Measurements from ENCODE around the gene TMEM81. TPM values are rescaled to one million over a fixed set of nuclear protein-coding genes. Genes with fewer than 3 reads are reported as not detected.

The TMEM81 gene
- total and polyA plus RNA-seq, 4 experiments from 2014 or later = 1.0 to 8.9 (median 5.2) TPM

- CTCF ChIA-PET (ENCODE audit: partially characterized antibody) = no interaction called here
Observed at GRCh38 chr1:205056188-205056611, 28.1 kb downstream of the TMEM81 start.

GRCh38 chr1:205054013-205054412 is 30.2 kb downstream of the TMEM81 start:
- intact Hi-C loops (cut with micrococcal nuclease) = no loop called here
- H3K27me3 Mint-ChIP-seq = peaks cover 1 to 10% of the 10 kb centered on the region in 2 donors
- POLR2A ChIA-PET (ENCODE audit: partially characterized antibody) = no interaction called here
- no peak overlapping the region for H3K27ac Mint-ChIP-seq
- H3K36me3 Mint-ChIP-seq = no peaks in the 10 kb centered on the region
- H3K9me3 Mint-ChIP-seq = no peaks in the 10 kb centered on the region
- no peaks in the 10 kb centered on the region for H3K9me3 ChIP-seq (ENCODE audit: control insufficient read depth in 1 of 2, low read length in 2 of 2)
- DNase-seq = no peak
- H3K4me3 ChIP-seq (ENCODE audit: low read length in 2 of 2) = no peak overlapping the region
- H3K27me3 ChIP-seq (ENCODE audit: insufficient read depth, low read length) = no peaks in the 10 kb centered on the region
- H3K4me3 Mint-ChIP-seq = no peak overlapping the region
- H3K4me1 Mint-ChIP-seq = no peaks in the 10 kb centered on the region
- CTCF ChIA-PET (ENCODE audit: partially characterized antibody) = no interaction called here
- no peak overlapping the region for H3K27ac ChIP-seq (ENCODE audit: low read depth, low read length)
- H3K36me3 ChIP-seq (ENCODE audit: insufficient read depth, low read length) = no peaks in the 10 kb centered on the region
- H3K4me1 ChIP-seq (ENCODE audit: insufficient read depth, low read length) = no peaks in the 10 kb centered on the region

More at GRCh38 chr1:205056188-205056611, 28.1 kb downstream of the TMEM81 start:
- H3K36me3 ChIP-seq (ENCODE audit: insufficient read depth, low read length) = no peaks in the 10 kb centered on the region
- no peaks in the 10 kb centered on the region for H3K9me3 ChIP-seq (ENCODE audit: control insufficient read depth in 1 of 2, low read length in 2 of 2)
- no peaks in the 10 kb centered on the region for H3K4me1 ChIP-seq (ENCODE audit: insufficient read depth, low read length)
- no peaks in the 10 kb centered on the region for H3K36me3 Mint-ChIP-seq
- no peak overlapping the region for H3K4me3 ChIP-seq (ENCODE audit: low read length in 2 of 2)
- intact Hi-C loops (cut with micrococcal nuclease) = no loop called here
- H3K27me3 Mint-ChIP-seq = peaks cover 1 to 8% of the 10 kb centered on the region in 2 donors
- no peaks in the 10 kb centered on the region for H3K4me1 Mint-ChIP-seq
- no peak overlapping the region for H3K27ac Mint-ChIP-seq
- H3K4me3 Mint-ChIP-seq = no peak overlapping the region
- POLR2A ChIA-PET (ENCODE audit: partially characterized antibody) = no interaction called here
- DNase-seq = no peak
- H3K27me3 ChIP-seq (ENCODE audit: insufficient read depth, low read length) = no peaks in the 10 kb centered on the region
- H3K9me3 Mint-ChIP-seq = no peaks in the 10 kb centered on the region
- H3K27ac ChIP-seq (ENCODE audit: low read depth, low read length) = no peak overlapping the region

DNA sequence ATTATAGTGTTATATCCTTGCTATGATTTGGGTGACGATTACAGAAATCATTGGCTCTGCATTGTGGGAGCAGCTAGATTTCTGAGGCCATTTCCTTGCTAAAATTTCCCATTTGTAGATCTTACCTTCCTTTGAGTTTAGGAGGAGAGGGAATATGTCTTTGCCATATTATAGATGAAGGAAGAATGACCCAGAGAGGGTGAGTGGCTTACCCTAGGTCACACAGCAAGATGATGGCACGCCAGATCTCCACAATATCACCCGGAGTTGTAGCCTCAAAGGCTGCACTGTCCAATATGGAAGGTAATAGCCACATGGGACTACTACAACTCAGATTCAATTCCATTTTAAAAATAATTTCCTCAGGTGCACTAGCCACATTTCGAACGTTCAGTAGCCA is 31.0 kb downstream of the TMEM81 start:
- Histone ChIP-seq H3K27me3 (ENCODE audit: insufficient read depth, low read length) (no peaks in the 10 kb centered on the region), H3K36me3 (ENCODE audit: insufficient read depth, low read length) (no peaks in the 10 kb centered on the region), H3K4me1 (ENCODE audit: insufficient read depth, low read length) (no peaks in the 10 kb centered on the region), H3K9me3 (ENCODE audit: control insufficient read depth in 1 of 2, low read length in 2 of 2) (no peaks in the 10 kb centered on the region), H3K27ac (ENCODE audit: low read depth, low read length) (no peak overlapping the region), H3K4me3 (ENCODE audit: low read length in 2 of 2) (no peak overlapping the region)
- Mint-ChIP-seq H3K4me3 (no peak overlapping the region), H3K9me3 (no peaks in the 10 kb centered on the region), H3K27me3 (peaks cover 1 to 11% of the 10 kb centered on the region in 2 donors), H3K4me1 (no peaks in the 10 kb centered on the region), H3K36me3 (no peaks in the 10 kb centered on the region), H3K27ac (no peak overlapping the region)
- intact Hi-C loops (cut with micrococcal nuclease) = no loop called here
- CTCF ChIA-PET (ENCODE audit: partially characterized antibody) = interaction anchor here (3.1 kb wide), 1 partner anchor 8 kb away, joined by 20 read pairs; no protein-coding TSS in a partner anchor
- POLR2A ChIA-PET (ENCODE audit: partially characterized antibody) = no interaction called here
- DNase-seq = no peak

DNA sequence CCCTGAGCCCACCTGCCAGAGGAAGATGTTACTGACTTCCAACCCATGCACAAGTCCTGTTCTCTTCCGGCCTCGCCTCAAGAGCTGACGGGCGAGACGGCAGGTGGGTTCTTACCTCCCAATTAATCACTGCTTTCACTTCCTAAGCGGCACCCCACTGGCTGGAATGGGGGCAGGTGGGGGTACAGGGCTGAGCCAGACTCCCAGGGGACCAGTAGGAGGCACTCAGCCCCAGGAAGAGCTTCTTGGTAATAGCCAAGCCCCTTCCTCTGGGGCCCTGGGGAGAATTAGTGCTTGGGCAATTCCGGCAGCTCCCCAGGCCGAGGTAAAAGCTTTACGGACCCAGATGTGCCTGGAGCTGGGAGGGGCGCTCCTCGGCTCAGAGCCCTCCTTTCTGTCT is 31.6 kb downstream of the TMEM81 start:
- Mint-ChIP-seq H3K9me3 (no peaks in the 10 kb centered on the region), H3K27me3 (peaks cover 1 to 16% of the 10 kb centered on the region in 2 donors), H3K4me3 (no peak overlapping the region), H3K27ac (no peak overlapping the region), H3K4me1 (no peaks in the 10 kb centered on the region), H3K36me3 (no peaks in the 10 kb centered on the region)
- no peak for DNase-seq
- Histone ChIP-seq H3K27ac (ENCODE audit: low read depth, low read length) (no peak overlapping the region), H3K4me3 (ENCODE audit: low read length in 2 of 2) (no peak overlapping the region), H3K9me3 (ENCODE audit: control insufficient read depth in 1 of 2, low read length in 2 of 2) (no peaks in the 10 kb centered on the region), H3K27me3 (ENCODE audit: insufficient read depth, low read length) (no peaks in the 10 kb centered on the region), H3K4me1 (ENCODE audit: insufficient read depth, low read length) (no peaks in the 10 kb centered on the region), H3K36me3 (ENCODE audit: insufficient read depth, low read length) (no peaks in the 10 kb centered on the region)
- CTCF ChIA-PET (ENCODE audit: partially characterized antibody) = interaction anchor here (1.5 to 3.1 kb wide), 2 partner anchors 9 to 11 kb away, joined by 4 to 20 read pairs; no protein-coding TSS in a partner anchor
- intact Hi-C loops (cut with micrococcal nuclease) = no loop called here
- POLR2A ChIA-PET (ENCODE audit: partially characterized antibody) = no interaction called here

- Mint-ChIP-seq H3K27me3 (peaks cover 5 to 37% of the 10 kb centered on the region in 2 donors), H3K27ac (no peak overlapping the region), H3K36me3 (no peaks in the 10 kb centered on the region), H3K4me1 (no peaks in the 10 kb centered on the region), H3K4me3 (no peak overlapping the region), H3K9me3 (no peaks in the 10 kb centered on the region)
- ChIA-PET POLR2A (ENCODE audit: partially characterized antibody) (no interaction called here), CTCF (ENCODE audit: partially characterized antibody) (no interaction called here)
- H3K9me3 ChIP-seq (ENCODE audit: control insufficient read depth in 1 of 2, low read length in 2 of 2) = no peaks in the 10 kb centered on the region
- no peaks in the 10 kb centered on the region for H3K36me3 ChIP-seq (ENCODE audit: insufficient read depth, low read length)
- H3K4me1 ChIP-seq (ENCODE audit: insufficient read depth, low read length) = no peaks in the 10 kb centered on the region
- no peak overlapping the region for H3K4me3 ChIP-seq (ENCODE audit: low read length in 2 of 2)
- intact Hi-C loops (cut with micrococcal nuclease) = no loop called here
- no peaks in the 10 kb centered on the region for H3K27me3 ChIP-seq (ENCODE audit: insufficient read depth, low read length)
- H3K27ac ChIP-seq (ENCODE audit: low read depth, low read length) = no peak overlapping the region
- DNase-seq = no peak
Observed at GRCh38 chr1:205049479-205049878, 34.8 kb downstream of the TMEM81 start.

DNA sequence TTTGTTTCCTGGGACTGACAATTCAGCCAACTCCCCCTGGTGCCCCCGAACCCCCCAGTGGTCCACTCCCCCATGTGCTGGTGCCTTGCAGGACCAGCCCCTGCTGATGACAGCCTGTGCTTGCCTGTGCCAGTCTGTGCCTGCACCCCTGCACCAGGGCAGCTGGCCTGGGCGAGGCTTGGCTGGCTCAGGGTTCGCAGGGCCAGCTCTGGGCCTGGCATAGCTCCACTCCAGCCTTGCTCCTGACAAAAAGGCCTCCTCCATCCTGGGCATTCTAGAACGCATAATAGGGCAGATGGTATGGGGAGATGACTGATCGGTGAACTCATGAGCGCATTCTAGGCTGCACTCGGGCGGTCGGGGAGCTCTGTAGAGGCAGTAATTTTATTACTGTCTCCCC is 35.9 kb downstream of the TMEM81 start:
- Histone ChIP-seq H3K27ac (ENCODE audit: low read depth, low read length) (no peak overlapping the region), H3K9me3 (ENCODE audit: control insufficient read depth in 1 of 2, low read length in 2 of 2) (no peaks in the 10 kb centered on the region), H3K4me1 (ENCODE audit: insufficient read depth, low read length) (no peaks in the 10 kb centered on the region), H3K4me3 (ENCODE audit: low read length in 2 of 2) (no peak overlapping the region), H3K27me3 (ENCODE audit: insufficient read depth, low read length) (no peaks in the 10 kb centered on the region), H3K36me3 (ENCODE audit: insufficient read depth, low read length) (no peaks in the 10 kb centered on the region)
- Mint-ChIP-seq H3K36me3 (no peaks in the 10 kb centered on the region), H3K27ac (no peak overlapping the region), H3K9me3 (no peaks in the 10 kb centered on the region), H3K4me1 (no peaks in the 10 kb centered on the region), H3K27me3 (peaks cover 7 to 37% of the 10 kb centered on the region in 2 donors), H3K4me3 (no peak overlapping the region)
- ChIA-PET CTCF (ENCODE audit: partially characterized antibody) (no interaction called here), POLR2A (ENCODE audit: partially characterized antibody) (no interaction called here)
- DNase-seq = no peak
- intact Hi-C loops (cut with micrococcal nuclease) = no loop called here

GRCh38 chr1:205047764-205048231 is 36.5 kb downstream of the TMEM81 start:
- Histone ChIP-seq H3K27me3 (ENCODE audit: insufficient read depth, low read length) (no peaks in the 10 kb centered on the region), H3K4me1 (ENCODE audit: insufficient read depth, low read length) (no peaks in the 10 kb centered on the region), H3K27ac (ENCODE audit: low read depth, low read length) (no peak overlapping the region), H3K4me3 (ENCODE audit: low read length in 2 of 2) (no peak overlapping the region), H3K36me3 (ENCODE audit: insufficient read depth, low read length) (no peaks in the 10 kb centered on the region), H3K9me3 (ENCODE audit: control insufficient read depth in 1 of 2, low read length in 2 of 2) (no peaks in the 10 kb centered on the region)
- H3K4me3 Mint-ChIP-seq = no peak overlapping the region
- H3K27ac Mint-ChIP-seq = no peak overlapping the region
- intact Hi-C loops (cut with micrococcal nuclease) = no loop called here
- no peak for DNase-seq
- no peaks in the 10 kb centered on the region for H3K9me3 Mint-ChIP-seq
- peaks cover 7 to 34% of the 10 kb centered on the region in 2 donors for H3K27me3 Mint-ChIP-seq
- H3K36me3 Mint-ChIP-seq = no peaks in the 10 kb centered on the region
- POLR2A ChIA-PET (ENCODE audit: partially characterized antibody) = no interaction called here
- no peaks in the 10 kb centered on the region for H3K4me1 Mint-ChIP-seq
- CTCF ChIA-PET (ENCODE audit: partially characterized antibody) = no interaction called here

- Histone ChIP-seq H3K36me3 (ENCODE audit: insufficient read depth, low read length) (no peaks in the 10 kb centered on the region), H3K27ac (ENCODE audit: low read depth, low read length) (no peak overlapping the region), H3K4me1 (ENCODE audit: insufficient read depth, low read length) (no peaks in the 10 kb centered on the region), H3K4me3 (ENCODE audit: low read length in 2 of 2) (no peak overlapping the region), H3K9me3 (ENCODE audit: control insufficient read depth in 1 of 2, low read length in 2 of 2) (no peaks in the 10 kb centered on the region), H3K27me3 (ENCODE audit: insufficient read depth, low read length) (no peaks in the 10 kb centered on the region)
- H3K27me3 Mint-ChIP-seq = peaks cover 11 to 39% of the 10 kb centered on the region in 2 donors
- no peak overlapping the region for H3K4me3 Mint-ChIP-seq
- no peak overlapping the region for H3K27ac Mint-ChIP-seq
- intact Hi-C loops (cut with micrococcal nuclease) = no loop called here
- no peaks in the 10 kb centered on the region for H3K9me3 Mint-ChIP-seq
- H3K36me3 Mint-ChIP-seq = no peaks in the 10 kb centered on the region
- no peak for DNase-seq
- no peaks in the 10 kb centered on the region for H3K4me1 Mint-ChIP-seq
- ChIA-PET CTCF (ENCODE audit: partially characterized antibody) (interaction anchor here (1.2 kb wide), 1 partner anchor 15 kb away, joined by 5 read pairs; no protein-coding TSS in a partner anchor), POLR2A (ENCODE audit: partially characterized antibody) (no interaction called here)
Observed at GRCh38 chr1:205046870-205047269, 37.4 kb downstream of the TMEM81 start.
